Common myeloid progenitor, CD34-positive (primary cell): ENCODE results near the gene ZNF653.

Source experiments
- CTCF ChIA-PET: fragments of 350-600 bp; sonication (Branson Sonifier 250); formaldehyde crosslinking; loops from one replicate; lab custom pipeline; 2021; ENCODE audit warnings: antibody characterized with exemption; lab: Charles Lee
- POLR2A ChIA-PET: fragments of 350-600 bp; sonication (Branson Sonifier 250); formaldehyde crosslinking; loops from one replicate; lab custom pipeline; 2021; ENCODE audit warnings: antibody characterized with exemption; lab: Charles Lee
- DNase-seq, 3 donors: peaks; one replicate each; pipeline versions ENCODE4 v3.0.0 to v3.0.0-alpha.2; 2013
- H3K27ac ChIP-seq, 2 experiments: 1 replicate in 1 of 2; 2 replicates in 1 of 2; pipeline ENCODE4 v1.7.0; 2013; ENCODE audit warnings: inconsistent platforms in 2 of 2, low read length in 2 of 2, mild to moderate bottlenecking in 2 of 2, low read depth in 1 of 2, moderate library complexity in 1 of 2; ENCODE audit not compliant: severe bottlenecking in 2 of 2, insufficient read depth in 1 of 2, poor library complexity in 1 of 2
- H3K27me3 ChIP-seq, 5 experiments: replicated peaks in 2 of 5; 1 replicate in 3 of 5; 2 replicates in 2 of 5; pipeline versions ENCODE4 v1.6.1 to v1.7.0; 2013; ENCODE audit warnings: low read length in 4 of 5, mild to moderate bottlenecking in 2 of 5, moderate library complexity in 2 of 5, inconsistent platforms in 1 of 5; ENCODE audit not compliant: insufficient read depth in 5 of 5, control insufficient read depth in 4 of 5
- H3K36me3 ChIP-seq, 4 experiments: 1 replicate in 2 of 4; 2 replicates in 2 of 4; pipeline versions ENCODE4 v1.6.1 to v1.7.0; 2013; ENCODE audit warnings: low read length in 3 of 4, control low read depth in 1 of 4, mild to moderate bottlenecking in 1 of 4; ENCODE audit not compliant: control insufficient read depth in 4 of 4, insufficient read depth in 4 of 4
- H3K4me1 ChIP-seq, 4 experiments: 1 replicate in 3 of 4; 2 replicates in 1 of 4; pipeline versions ENCODE4 v1.6.1 to v1.7.1; 2013; ENCODE audit warnings: low read length in 3 of 4, mild to moderate bottlenecking in 3 of 4, control low read depth in 1 of 4, inconsistent platforms in 1 of 4, moderate library complexity in 1 of 4; ENCODE audit not compliant: control insufficient read depth in 4 of 4, insufficient read depth in 4 of 4; ENCODE audit errors: control extremely low read depth in 1 of 4
- H3K4me3 ChIP-seq, 7 experiments: 1 replicate in 4 of 7; 2 replicates in 3 of 7; pipeline versions ENCODE4 v1.5.1 to v1.7.0; 2013; ENCODE audit warnings: mild to moderate bottlenecking in 7 of 7, low read length in 6 of 7, moderate library complexity in 6 of 7, inconsistent platforms in 2 of 7, low read depth in 2 of 7, control low read depth in 1 of 7; ENCODE audit not compliant: insufficient read depth in 4 of 7, control insufficient read depth in 1 of 7; ENCODE audit errors: extremely low read depth in 1 of 7
- H3K9me3 ChIP-seq, 5 experiments: 1 replicate in 4 of 5; 2 replicates in 1 of 5; pipeline versions ENCODE4 v1.6.1 to v1.7.1; 2013; ENCODE audit warnings: low read length in 4 of 5, mild to moderate bottlenecking in 2 of 5, inconsistent platforms in 1 of 5, low read depth in 1 of 5, moderate library complexity in 1 of 5; ENCODE audit not compliant: control insufficient read depth in 4 of 5, insufficient read depth in 2 of 5; ENCODE audit errors: control extremely low read depth in 1 of 5
- WGBS: methylation state at CpG from one replicate; pipeline ENCODE4 v1.1.5; 2013; ENCODE audit not compliant: insufficient coverage; 5-methylcytosine and 5-hydroxymethylcytosine counted together

Gene ZNF653

DNA sequence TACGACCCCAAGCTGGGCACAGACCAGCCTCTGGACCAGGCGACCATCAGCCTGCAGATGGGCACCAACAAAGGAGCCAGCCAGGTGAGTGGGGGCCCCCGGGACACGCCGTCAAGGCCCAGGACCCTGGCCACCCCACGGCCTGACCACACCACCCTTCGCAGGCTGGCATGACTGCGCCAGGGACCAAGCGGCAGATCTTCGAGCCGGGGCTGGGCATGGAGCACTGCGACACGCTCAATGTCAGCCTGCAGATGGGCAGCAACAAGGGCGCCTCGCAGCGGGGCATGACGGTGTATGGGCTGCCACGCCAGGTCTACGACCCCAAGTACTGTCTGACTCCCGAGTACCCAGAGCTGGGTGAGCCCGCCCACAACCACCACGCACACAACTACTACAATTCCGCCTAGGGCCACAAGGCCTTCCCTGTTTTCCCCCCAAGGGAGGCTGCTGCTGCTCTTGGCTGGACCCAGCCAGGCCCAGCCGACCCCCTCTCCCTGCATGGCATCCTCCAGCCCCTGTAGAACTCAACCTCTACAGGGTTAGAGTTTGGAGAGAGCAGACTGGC lies 43.8 kb upstream of the ZNF653 start:
- Histone ChIP-seq H3K4me3 (no peak overlapping the region), H3K9me3 (no peaks in the 10 kb centered on the region), H3K27ac (no peak overlapping the region), H3K36me3 (peaks cover 3 to 25% (median 15%) of the 10 kb centered on the region in 4 experiments), H3K27me3 (peaks cover 0 to 3% (median 0%) of the 10 kb centered on the region in 5 experiments), H3K4me1 (no peaks in the 10 kb centered on the region)
- no peak for DNase-seq
- 99% methylated on average over 23 of the region's 24 CpGs for WGBS
- ChIA-PET POLR2A (no interaction called here), CTCF (no interaction called here)

DNA sequence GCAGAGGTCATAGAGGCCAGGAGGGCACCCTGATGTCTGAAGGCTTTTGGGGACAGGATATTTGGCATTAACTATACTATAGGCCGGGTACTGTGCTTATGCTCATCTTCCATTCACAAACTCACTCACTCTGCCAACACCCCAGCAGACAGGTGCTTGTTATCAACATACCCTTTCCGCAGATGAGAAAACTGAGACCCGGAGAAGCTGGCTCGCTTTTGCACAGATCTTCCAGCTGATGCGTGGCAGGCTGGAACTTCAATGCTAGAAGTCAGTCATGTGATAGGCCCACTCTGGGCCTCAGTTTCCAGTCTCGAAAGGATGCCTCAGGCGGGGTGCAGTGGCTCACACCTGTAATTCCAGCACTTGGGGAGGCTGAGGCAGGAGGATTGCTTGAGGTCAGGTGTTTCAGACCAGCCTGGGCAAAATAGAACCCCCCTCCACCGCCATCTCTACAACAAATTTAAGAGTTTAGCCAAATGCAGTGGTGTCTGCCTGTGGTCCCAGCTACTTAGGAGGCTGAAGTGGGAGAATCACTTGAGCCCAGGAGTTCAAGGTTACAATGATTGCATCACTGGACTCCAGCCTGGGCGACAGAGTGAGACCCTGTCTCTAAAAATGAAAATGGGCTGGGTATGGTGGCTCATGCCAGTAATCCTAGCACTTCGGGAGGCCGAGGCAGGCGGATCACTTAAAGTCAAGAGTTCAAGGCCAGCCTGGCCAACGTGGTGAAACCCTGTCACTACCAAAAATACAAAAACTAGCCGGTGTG lies 42.5 kb upstream of the ZNF653 start:
- Histone ChIP-seq H3K4me3 (no peak overlapping the region), H3K4me1 (no peaks in the 10 kb centered on the region), H3K36me3 (peaks cover 3 to 12% (median 7%) of the 10 kb centered on the region in 4 experiments), H3K27me3 (peaks cover 0 to 3% (median 0%) of the 10 kb centered on the region in 5 experiments), H3K27ac (no peak overlapping the region), H3K9me3 (no peaks in the 10 kb centered on the region)
- ChIA-PET POLR2A (no interaction called here), CTCF (interaction anchor here (1.4 kb wide), 1 partner anchor 12 kb away, joined by 4 read pairs; no protein-coding TSS in a partner anchor)
- WGBS, result 99% methylated on average over 10 of the region's 14 CpGs
- no peak for DNase-seq

DNA sequence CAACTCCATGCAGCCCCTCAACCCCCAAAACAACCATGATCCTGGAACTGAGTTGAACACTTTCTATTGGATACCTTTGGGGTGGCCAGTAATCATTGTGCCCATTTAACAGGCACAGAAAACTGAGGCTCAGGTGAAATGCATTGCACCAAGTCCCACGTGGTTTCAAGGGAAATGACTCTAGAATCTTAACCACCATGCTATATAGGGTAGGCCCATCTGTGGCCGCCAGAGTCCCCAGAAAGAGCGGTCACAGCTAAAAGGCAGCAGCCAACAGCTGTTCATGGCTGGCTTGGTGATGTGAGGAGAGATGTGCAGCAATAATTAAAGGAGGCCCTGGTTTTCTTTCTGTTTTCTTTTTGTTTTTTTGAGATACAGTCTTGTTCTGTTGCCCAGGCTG lies 35.6 kb upstream of the ZNF653 start:
- peak in 1 of 3 donors; percentile 33 for DNase-seq
- no peak overlapping the region for H3K4me3 ChIP-seq
- H3K36me3 ChIP-seq, result no peaks in the 10 kb centered on the region
- peaks cover 0 to 39% (median 10%) of the 10 kb centered on the region in 5 experiments for H3K27me3 ChIP-seq
- no peak overlapping the region for H3K27ac ChIP-seq
- POLR2A ChIA-PET, result no interaction called here
- WGBS, result 100% methylated on average over 2 of the region's 3 CpGs
- H3K9me3 ChIP-seq, result no peaks in the 10 kb centered on the region
- CTCF ChIA-PET, result no interaction called here
- H3K4me1 ChIP-seq, result peaks cover 0 to 8% (median 4%) of the 10 kb centered on the region in 4 experiments

DNA sequence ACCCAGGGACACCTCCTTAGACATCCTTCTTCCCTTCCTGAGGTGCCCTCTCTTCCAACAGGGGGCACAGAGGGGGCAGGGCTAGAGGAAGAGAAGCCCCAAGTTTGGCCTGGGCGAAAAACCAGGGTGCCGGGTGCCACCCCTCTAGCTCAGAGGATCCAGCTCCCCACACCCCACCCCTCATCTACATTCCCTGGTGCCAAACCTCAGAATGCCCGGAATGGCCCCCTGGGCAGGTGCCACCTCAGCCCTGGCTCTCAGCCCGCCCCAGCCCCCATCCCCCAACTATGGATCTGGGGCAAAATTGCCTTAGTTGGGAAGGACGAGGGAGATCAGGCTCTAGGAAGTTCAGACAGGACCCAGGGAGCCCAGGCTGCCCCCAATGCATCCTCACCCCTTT lies 35.0 kb upstream of the ZNF653 start:
- no peaks in the 10 kb centered on the region for H3K36me3 ChIP-seq
- peaks cover 0 to 39% (median 10%) of the 10 kb centered on the region in 5 experiments for H3K27me3 ChIP-seq
- H3K9me3 ChIP-seq, result no peaks in the 10 kb centered on the region
- no peak overlapping the region for H3K4me3 ChIP-seq
- 60% methylated on average over 1 of the region's 5 CpGs for WGBS
- ChIA-PET POLR2A (no interaction called here), CTCF (no interaction called here)
- peaks cover 1 to 12% (median 6%) of the 10 kb centered on the region in 4 experiments for H3K4me1 ChIP-seq
- no peak overlapping the region for H3K27ac ChIP-seq
- DNase-seq, result no peak

DNA sequence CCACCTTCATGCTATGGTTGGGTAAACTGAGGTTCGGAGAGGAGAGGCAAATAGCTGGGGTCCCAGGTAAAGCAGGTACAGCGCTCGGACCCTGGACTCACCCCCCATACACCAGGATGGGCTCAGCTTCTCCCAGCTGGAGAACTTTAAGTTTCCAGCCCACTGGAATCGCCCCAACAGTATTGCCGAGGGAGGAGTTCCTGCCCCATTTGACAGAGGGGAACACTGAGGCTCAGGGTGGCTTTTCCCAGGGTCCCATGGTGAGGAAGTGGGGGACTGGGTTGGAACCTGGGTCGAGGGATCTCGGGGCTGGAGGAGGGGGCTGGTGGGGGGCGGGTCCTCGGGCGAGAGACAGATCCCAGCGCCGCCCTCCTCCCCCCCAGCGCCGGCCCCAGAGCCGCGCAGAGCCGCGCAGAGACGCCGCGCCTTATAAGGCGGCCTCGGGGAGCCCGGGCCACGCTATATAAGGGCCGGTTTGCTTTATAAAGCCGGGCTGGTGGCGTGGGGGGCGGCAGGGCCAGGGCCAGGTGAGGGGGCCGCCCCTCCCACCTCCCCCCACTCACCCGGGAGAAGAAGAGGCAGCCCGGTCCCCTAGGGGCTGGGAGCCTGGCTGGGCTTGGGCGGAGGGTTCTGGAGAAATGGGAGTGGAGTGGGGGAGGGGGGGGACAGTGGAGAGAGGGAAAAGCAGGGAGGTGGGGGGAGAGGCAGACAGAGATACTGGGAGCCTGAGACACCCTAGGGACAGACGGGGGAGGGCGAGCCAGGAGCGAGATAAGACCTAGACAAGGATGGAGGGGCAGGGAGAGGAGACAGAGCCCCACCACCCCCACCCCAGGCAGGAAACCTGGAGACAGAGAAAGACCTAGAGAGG lies 34.1 kb upstream of the ZNF653 start:
- no peaks in the 10 kb centered on the region for H3K36me3 ChIP-seq
- peaks cover 2 to 14% (median 8%) of the 10 kb centered on the region in 4 experiments for H3K4me1 ChIP-seq
- H3K27me3 ChIP-seq, result peaks cover 0 to 39% (median 10%) of the 10 kb centered on the region in 5 experiments
- H3K27ac ChIP-seq, result no peak overlapping the region
- WGBS, result 40% methylated on average over 10 of the region's 36 CpGs
- no peak for DNase-seq
- no peak overlapping the region for H3K4me3 ChIP-seq
- H3K9me3 ChIP-seq, result no peaks in the 10 kb centered on the region
- ChIA-PET CTCF (no interaction called here), POLR2A (no interaction called here)

DNA sequence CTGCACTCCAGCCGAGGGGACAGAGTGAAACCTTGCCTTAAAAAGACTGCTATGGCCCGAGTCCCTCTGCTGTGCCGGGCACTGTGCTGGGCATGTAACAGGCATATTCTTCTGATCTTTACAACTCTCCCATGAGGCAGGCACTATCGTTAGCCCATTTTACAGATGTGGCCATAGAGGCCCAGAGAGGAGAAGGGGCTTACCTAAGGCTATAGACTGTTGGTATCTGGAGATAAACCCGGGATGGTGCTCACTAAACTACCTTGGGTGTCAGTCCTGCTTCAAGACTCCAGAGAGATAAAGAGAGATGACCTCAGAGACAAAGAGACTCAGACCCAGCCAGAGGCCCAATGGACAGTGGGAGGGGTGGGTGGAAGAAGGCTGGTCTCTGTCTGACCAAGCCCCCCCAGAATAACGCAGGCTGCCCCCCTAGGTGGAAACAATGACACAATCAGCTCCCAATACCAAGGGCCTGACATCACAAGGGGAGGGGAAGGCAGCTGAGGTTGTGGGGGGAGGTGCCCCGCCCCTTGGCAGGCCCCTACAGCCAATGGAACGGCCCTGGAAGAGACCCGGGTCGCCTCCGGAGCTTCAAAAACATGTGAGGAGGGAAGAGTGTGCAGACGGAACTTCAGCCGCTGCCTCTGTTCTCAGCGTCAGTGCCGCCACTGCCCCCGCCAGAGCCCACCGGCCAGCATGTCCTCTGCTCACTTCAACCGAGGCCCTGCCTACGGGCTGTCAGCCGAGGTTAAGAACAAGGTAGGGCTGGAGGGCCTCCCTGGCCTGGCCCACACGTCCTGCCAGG lies 32.8 kb upstream of the ZNF653 start, which contains the start of gene CNN1:
CNN1 (plus strand) TSS at position 620 of the 805 bp plus-strand sequence; CDS start at position 697, 77 bp downstream.
- H3K27ac ChIP-seq, result no peak within 1 kb of the TSS
- H3K4me3 ChIP-seq, result peak within 1 kb of the TSS in 1 of 7 experiments; percentile 11
- ChIA-PET POLR2A (interaction anchor here (0.5 to 0.6 kb wide), 3 partner anchors 9 to 42 kb away, joined by 3 to 4 read pairs (median 3); partner anchors contain the start of gene ECSIT), CTCF (interaction anchor here (0.7 kb wide), 1 partner anchor 20 kb away, joined by 3 read pairs; the partner anchor contains the start of gene ELOF1)
- DNase-seq, result peak; percentile 31 to 72 (median 52)
- H3K27me3 ChIP-seq, result peaks cover 0 to 39% (median 10%) of the 10 kb centered on the region in 5 experiments
- WGBS, result 17% methylated on average over 17 of the region's 21 CpGs
- H3K36me3 ChIP-seq, result no peaks in the 10 kb centered on the region
- peaks cover 2 to 14% (median 8%) of the 10 kb centered on the region in 4 experiments for H3K4me1 ChIP-seq
- no peaks in the 10 kb centered on the region for H3K9me3 ChIP-seq
